Subcutaneous abdominal adipose tissue (tissue), 5 donors: ENCODE measurements around the gene TMPRSS12.
A peak's percentile ranks its signal among the peaks of the same experiment; 100 is the strongest.
"Not testable (repeated sequence)": the region's sequence is repeated elsewhere in the genome, so short reads cannot be mapped to it uniquely, and the experiment has no call there.

ENCODE experiments used
- H3K27ac ChIP-seq: one replicate; pipeline ENCODE4 v1.7.0; 2013; ENCODE audit warnings: low read depth, mild to moderate bottlenecking, inconsistent platforms, low read length, moderate library complexity
- H3K27me3 ChIP-seq, 5 donors: one replicate each; pipeline ENCODE4 v1.7.0; 2013; ENCODE audit warnings: low read length in 5 of 5, inconsistent platforms in 1 of 5; ENCODE audit not compliant: control insufficient read depth in 5 of 5, insufficient read depth in 4 of 5
- H3K36me3 ChIP-seq, 5 donors: one replicate each; pipeline ENCODE4 v1.7.0; 2013; ENCODE audit warnings: low read length in 5 of 5; ENCODE audit not compliant: control insufficient read depth in 5 of 5, insufficient read depth in 5 of 5
- H3K4me1 ChIP-seq, 5 donors: one replicate each; pipeline ENCODE4 v1.7.0; 2013; ENCODE audit warnings: low read length in 5 of 5, mild to moderate bottlenecking in 3 of 5, moderate library complexity in 1 of 5; ENCODE audit not compliant: control insufficient read depth in 5 of 5, insufficient read depth in 5 of 5
- H3K4me3 ChIP-seq, 5 donors: one replicate each; pipeline ENCODE4 v1.7.0; 2013; ENCODE audit warnings: low read length in 5 of 5, low read depth in 1 of 5
- H3K9ac ChIP-seq, 5 donors: one replicate each; pipeline ENCODE4 v1.7.0; 2013; ENCODE audit warnings: low read length in 5 of 5, mild to moderate bottlenecking in 4 of 5, moderate library complexity in 3 of 5
- H3K9me3 ChIP-seq, 5 donors: one replicate each; pipeline ENCODE4 v1.7.0; 2013; ENCODE audit warnings: low read length in 5 of 5; ENCODE audit not compliant: control insufficient read depth in 5 of 5
- donor health status: healthy.
- donor health status: healthy.
- donor health status: healthy.
- donor health status: healthy.
- donor health status: healthy.

Gene TMPRSS12

GRCh38 chr12:50924439-50925341 is 82.0 kb downstream of the TMPRSS12 start:
- Histone ChIP-seq H3K9me3 (peaks cover 0 to under 1% (median 0%) of the 10 kb centered on the region in 5 donors), H3K27me3 (no peaks in the 10 kb centered on the region), H3K4me1 (peaks cover 5 to 66% (median 59%) of the 10 kb centered on the region in 5 donors), H3K27ac (peak overlapping the region; percentile 97), H3K9ac (peak overlapping the region; percentile 82 to 87 (median 84)), H3K4me3 (peak overlapping the region; percentile 84 to 99 (median 96)), H3K36me3 (peaks cover 0 to 3% (median under 1%) of the 10 kb centered on the region in 5 donors)

GRCh38 chr12:50925342-50925651 is 82.6 kb downstream of the TMPRSS12 start:
- H3K4me1 ChIP-seq = peaks cover 5 to 66% (median 63%) of the 10 kb centered on the region in 5 donors

GRCh38 chr12:50925920-50926319 is 83.2 kb downstream of the TMPRSS12 start:
- H3K9ac ChIP-seq = peak overlapping the region; percentile 68 to 88 (median 85)
- peak overlapping the region; percentile 84 to 99 (median 96) for H3K4me3 ChIP-seq
- H3K36me3 ChIP-seq = peaks cover 0 to 15% (median 12%) of the 10 kb centered on the region in 5 donors
- peak overlapping the region; percentile 97 for H3K27ac ChIP-seq
- H3K4me1 ChIP-seq = peaks cover 5 to 66% (median 63%) of the 10 kb centered on the region in 5 donors
- H3K27me3 ChIP-seq = no peaks in the 10 kb centered on the region
- no peaks in the 10 kb centered on the region for H3K9me3 ChIP-seq

More at GRCh38 chr12:50925342-50925651, 82.6 kb downstream of the TMPRSS12 start:
- H3K9me3 ChIP-seq = no peaks in the 10 kb centered on the region
- no peaks in the 10 kb centered on the region for H3K27me3 ChIP-seq
- peak overlapping the region; percentile 84 to 99 (median 96) for H3K4me3 ChIP-seq
- peak overlapping the region; percentile 82 to 87 (median 84) for H3K9ac ChIP-seq
- H3K27ac ChIP-seq = peak overlapping the region; percentile 97
- H3K36me3 ChIP-seq = peaks cover 0 to 9% (median 5%) of the 10 kb centered on the region in 5 donors

- Histone ChIP-seq H3K36me3 (peaks cover 0 to 18% (median 13%) of the 10 kb centered on the region in 5 donors), H3K4me1 (peaks cover 5 to 66% (median 63%) of the 10 kb centered on the region in 5 donors), H3K4me3 (peak overlapping the region; percentile 84 to 99 (median 96)), H3K9me3 (no peaks in the 10 kb centered on the region), H3K9ac (peak overlapping the region; percentile 68 to 88 (median 85)), H3K27me3 (no peaks in the 10 kb centered on the region), H3K27ac (peak overlapping the region; percentile 97)
Measured at GRCh38 chr12:50926415-50926814, 83.7 kb downstream of the TMPRSS12 start.

- Histone ChIP-seq H3K27ac (peak overlapping the region; percentile 97), H3K4me1 (peaks cover 5 to 66% (median 61%) of the 10 kb centered on the region in 5 donors), H3K4me3 (peak overlapping the region; percentile 84 to 99 (median 96))
Measured at GRCh38 chr12:50926932-50927331, 84.2 kb downstream of the TMPRSS12 start.

GRCh38 chr12:50927356-50927755 is 84.6 kb downstream of the TMPRSS12 start:
- Histone ChIP-seq H3K9ac (peak overlapping the region; percentile 39 to 87 (median 84)), H3K36me3 (peaks cover 4 to 23% (median 15%) of the 10 kb centered on the region in 5 donors), H3K4me1 (peaks cover 5 to 64% (median 57%) of the 10 kb centered on the region in 5 donors), H3K27me3 (no peaks in the 10 kb centered on the region), H3K9me3 (no peaks in the 10 kb centered on the region), H3K4me3 (peak overlapping the region; percentile 84 to 99 (median 96)), H3K27ac (peak overlapping the region; percentile 97)

More at GRCh38 chr12:50926932-50927331, 84.2 kb downstream of the TMPRSS12 start:
- H3K9ac ChIP-seq = peak overlapping the region; percentile 68 to 88 (median 85)
- peaks cover 2 to 23% (median 13%) of the 10 kb centered on the region in 5 donors for H3K36me3 ChIP-seq
- H3K9me3 ChIP-seq, H3K27me3 ChIP-seq: not testable (repeated sequence)

- H3K27ac ChIP-seq = peak overlapping the region; percentile 97
- H3K4me3 ChIP-seq = peak overlapping the region; percentile 84 to 99 (median 96)
- peak overlapping the region; percentile 39 to 87 (median 84) for H3K9ac ChIP-seq
Measured at GRCh38 chr12:50927766-50928224, 85.1 kb downstream of the TMPRSS12 start.

GRCh38 chr12:50928392-50928791 is 85.7 kb downstream of the TMPRSS12 start:
- Histone ChIP-seq H3K9ac (peak overlapping the region; percentile 0 to 87 (median 76)), H3K9me3 (no peaks in the 10 kb centered on the region), H3K4me1 (peaks cover 5 to 66% (median 56%) of the 10 kb centered on the region in 5 donors), H3K4me3 (peak overlapping the region; percentile 84 to 99 (median 96)), H3K27ac (peak overlapping the region; percentile 97), H3K27me3 (no peaks in the 10 kb centered on the region), H3K36me3 (peaks cover 9 to 23% (median 21%) of the 10 kb centered on the region in 5 donors)

More at GRCh38 chr12:50927766-50928224, 85.1 kb downstream of the TMPRSS12 start:
- peaks cover 5 to 64% (median 57%) of the 10 kb centered on the region in 5 donors for H3K4me1 ChIP-seq
- H3K36me3 ChIP-seq = peaks cover 7 to 23% (median 18%) of the 10 kb centered on the region in 5 donors
- no peaks in the 10 kb centered on the region for H3K27me3 ChIP-seq
- H3K9me3 ChIP-seq = no peaks in the 10 kb centered on the region

- peaks cover 5 to 68% (median 62%) of the 10 kb centered on the region in 5 donors for H3K4me1 ChIP-seq
- peak overlapping the region in 2 of 5 donors; percentile 5 to 42 for H3K9ac ChIP-seq
- H3K4me3 ChIP-seq = no peak overlapping the region
- H3K36me3 ChIP-seq = peaks cover 9 to 28% (median 23%) of the 10 kb centered on the region in 5 donors
- H3K27me3 ChIP-seq = no peaks in the 10 kb centered on the region
- peak overlapping the region; percentile 97 for H3K27ac ChIP-seq
- no peaks in the 10 kb centered on the region for H3K9me3 ChIP-seq
Measured at GRCh38 chr12:50929831-50930230, 87.1 kb downstream of the TMPRSS12 start.
